Testis (tissue), 3 donors: ENCODE data around the gene UBE2H. TPM values are rescaled to one million over a fixed set of nuclear protein-coding genes. Genes with fewer than 3 reads are reported as not detected.
A peak's percentile ranks its signal among the peaks of the same experiment; 100 is the strongest.
"Not testable (repeated sequence)": the region's sequence is repeated elsewhere in the genome, so short reads cannot be mapped to it uniquely, and the experiment has no call there.

ENCODE experiments used
- DNase-seq: peaks from one replicate; pipeline ENCODE4 v3.0.0-alpha.2; 2019
- H3K27ac ChIP-seq, 2 donors: fragments of 200-600 bp; sonication (generic); one replicate each; pipeline ENCODE4 v1.5.1; 2019
- H3K27me3 ChIP-seq: fragments of 200-600 bp; sonication (generic); one replicate; pipeline ENCODE4 v1.5.1; 2019
- H3K36me3 ChIP-seq: fragments of 200-600 bp; sonication (generic); one replicate; pipeline ENCODE4 v1.5.1; 2017; ENCODE audit warnings: low read depth; ENCODE audit errors: missing control alignments
- H3K4me1 ChIP-seq: fragments of 200-600 bp; sonication (generic); one replicate; pipeline ENCODE4 v1.5.1; 2019
- H3K4me3 ChIP-seq, 2 donors: fragments of 200-600 bp; sonication (generic); one replicate each; pipeline ENCODE4 v1.5.1; 2017 to 2019
- H3K9me3 ChIP-seq: fragments of 200-600 bp; sonication (generic); one replicate; pipeline ENCODE4 v1.5.1; 2017
- POLR2A ChIP-seq: fragments of 450-650 bp; IDR thresholded peaks from one replicate; pipeline ENCODE4 v1.6.1; 2017; ENCODE audit warnings: antibody characterized with exemption, mild to moderate bottlenecking, moderate library complexity
- WGBS, 2 donors: methylation state at CpG; one replicate each; pipeline ENCODE4 v1.1.5; 2018; 5-methylcytosine and 5-hydroxymethylcytosine counted together
- intact Hi-C: fragments of 100-400 bp; cut with DNase I; formaldehyde crosslinking; loops from one replicate; pipeline ENCODE4 v1.15.1; 2023; ENCODE audit warnings: low total_unique reads
- polyA plus RNA-seq: library from polyadenylated mRNA; stranded (reverse); fragments of 350-450 nt; fragmentation: Illumina TruSeq; extraction: RNeasy Lipid Tissue Mini Kit (QIAGEN cat#74804); gene quantifications from one replicate; pipeline ENCODE4 v1.2.3, GENCODE V29; 2014; ENCODE audit warnings: low read depth, low replicate concordance; ENCODE audit not compliant: insufficient read depth
- total RNA-seq, 2 donors: library from RNA; depleted of rRNA; stranded (reverse); fragments of >200 nt; gene quantifications; one replicate each; pipeline ENCODE4 v1.2.3, GENCODE V29; 2016
- TF ChIP-seq, protein P1 (sequence below), 3 experiments: fragments of 450-650 bp in 2 of 3; fragments of 200-600 bp in 1 of 3; sonication (generic) in 1 of 3; IDR thresholded peaks; one replicate each; pipeline ENCODE4 v1.5.1; 2016 to 2019; ENCODE audit warnings: antibody characterized with exemption in 3 of 3, mild to moderate bottlenecking in 2 of 3, moderate library complexity in 1 of 3

Gene UBE2H
- total and polyA plus RNA-seq, 3 donors from 2014 or later: 93.5 to 130 (median 126) TPM

- H3K27ac ChIP-seq: peak overlapping the region; percentile 40 to 81
- H3K4me1 ChIP-seq: peaks cover 38% of the 10 kb centered on the region
- TF ChIP-seq POLR2A: no peak
- TF ChIP-seq, protein P1, sequence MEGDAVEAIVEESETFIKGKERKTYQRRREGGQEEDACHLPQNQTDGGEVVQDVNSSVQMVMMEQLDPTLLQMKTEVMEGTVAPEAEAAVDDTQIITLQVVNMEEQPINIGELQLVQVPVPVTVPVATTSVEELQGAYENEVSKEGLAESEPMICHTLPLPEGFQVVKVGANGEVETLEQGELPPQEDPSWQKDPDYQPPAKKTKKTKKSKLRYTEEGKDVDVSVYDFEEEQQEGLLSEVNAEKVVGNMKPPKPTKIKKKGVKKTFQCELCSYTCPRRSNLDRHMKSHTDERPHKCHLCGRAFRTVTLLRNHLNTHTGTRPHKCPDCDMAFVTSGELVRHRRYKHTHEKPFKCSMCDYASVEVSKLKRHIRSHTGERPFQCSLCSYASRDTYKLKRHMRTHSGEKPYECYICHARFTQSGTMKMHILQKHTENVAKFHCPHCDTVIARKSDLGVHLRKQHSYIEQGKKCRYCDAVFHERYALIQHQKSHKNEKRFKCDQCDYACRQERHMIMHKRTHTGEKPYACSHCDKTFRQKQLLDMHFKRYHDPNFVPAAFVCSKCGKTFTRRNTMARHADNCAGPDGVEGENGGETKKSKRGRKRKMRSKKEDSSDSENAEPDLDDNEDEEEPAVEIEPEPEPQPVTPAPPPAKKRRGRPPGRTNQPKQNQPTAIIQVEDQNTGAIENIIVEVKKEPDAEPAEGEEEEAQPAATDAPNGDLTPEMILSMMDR (IDR thresholded peaks at IDR 0.05): peak; percentile 76 to 89 (median 83)
- peak; percentile 87 for DNase-seq
- H3K4me3 ChIP-seq: no peak overlapping the region
- no peaks in the 10 kb centered on the region for H3K9me3 ChIP-seq
- 27 to 29% methylated on average over 22 of the region's 22 CpGs for WGBS, 2 donors
- H3K27me3 ChIP-seq: no peaks in the 10 kb centered on the region
- intact Hi-C loops: loop anchor here (10.0 kb wide), 3 partner anchors 125 to 175 kb away; partner anchors contain the start of gene UBE2H
- no peaks in the 10 kb centered on the region for H3K36me3 ChIP-seq
These were observed 122.8 kb downstream of the UBE2H start for GRCh38 chr7:129829737-129830631.

GRCh38 chr7:129828989-129829736 is 123.6 kb downstream of the UBE2H start:
- no peak for TF ChIP-seq POLR2A
- TF ChIP-seq, protein P1 (IDR thresholded peaks at IDR 0.05): no peak
- DNase-seq: no peak
- H3K4me1 ChIP-seq: peaks cover 38% of the 10 kb centered on the region

DNA sequence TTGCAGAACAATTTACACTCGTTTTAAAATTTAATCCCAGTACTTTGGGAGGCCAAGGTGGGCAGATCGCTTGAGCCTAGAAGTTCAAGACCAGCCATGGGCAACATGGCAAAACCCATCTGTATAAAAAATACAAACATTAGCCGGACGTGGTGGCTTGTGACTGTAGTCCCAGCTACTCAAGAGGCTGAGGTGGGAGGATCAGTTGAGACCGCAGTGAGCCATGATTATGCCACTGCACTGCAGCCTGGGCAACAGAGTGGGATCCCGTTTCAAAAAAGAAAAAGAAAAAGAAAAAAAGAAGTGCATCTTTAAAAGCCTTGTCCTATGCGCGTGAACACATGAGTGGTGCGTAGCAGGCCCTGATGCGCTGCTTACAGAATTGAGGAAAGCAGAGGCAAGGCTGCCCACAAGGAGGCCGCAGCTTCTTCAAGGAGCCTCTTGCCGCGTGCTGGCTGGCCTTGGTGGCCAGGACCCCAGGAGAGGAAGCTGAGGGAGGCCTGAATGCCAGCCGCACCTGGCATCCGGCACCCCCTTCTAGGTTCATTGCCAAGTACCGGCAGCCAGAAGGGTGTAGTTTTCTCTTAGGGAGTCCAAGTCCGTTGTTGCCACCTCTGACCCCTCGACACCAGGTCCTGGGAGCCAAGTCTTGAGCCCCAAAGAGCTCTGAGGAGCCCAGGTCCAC is 124.5 kb downstream of the UBE2H start:
- intact Hi-C loops: loop anchor here (10.0 kb wide), 2 partner anchors 163 to 177 kb away; no protein-coding TSS in a partner anchor
- H3K4me1 ChIP-seq: peaks cover 34% of the 10 kb centered on the region
- no peak overlapping the region for H3K4me3 ChIP-seq
- no peak for DNase-seq
- no peaks in the 10 kb centered on the region for H3K36me3 ChIP-seq
- H3K27ac ChIP-seq: peak overlapping the region in 1 of 2 donors; percentile 81
- TF ChIP-seq, protein P1 (IDR thresholded peaks at IDR 0.05): no peak
- TF ChIP-seq POLR2A: no peak
- WGBS, 2 donors: 84 to 87% methylated on average over 17 to 18 of the region's 18 CpGs
- H3K9me3 ChIP-seq: no peaks in the 10 kb centered on the region
- no peaks in the 10 kb centered on the region for H3K27me3 ChIP-seq

More at GRCh38 chr7:129828989-129829736, 123.6 kb downstream of the UBE2H start:
- intact Hi-C loops: loop anchor here (10.0 kb wide), 2 partner anchors 164 to 176 kb away; no protein-coding TSS in a partner anchor
- no peak overlapping the region for H3K4me3 ChIP-seq
- no peaks in the 10 kb centered on the region for H3K9me3 ChIP-seq
- no peaks in the 10 kb centered on the region for H3K27me3 ChIP-seq
- H3K36me3 ChIP-seq: no peaks in the 10 kb centered on the region
- H3K27ac ChIP-seq: peak overlapping the region; percentile 40 to 81
- 83 to 91% methylated on average over 8 to 12 of the region's 12 CpGs for WGBS, 2 donors

GRCh38 chr7:129827467-129827990 is 125.2 kb downstream of the UBE2H start:
- Histone ChIP-seq H3K4me3 (no peak overlapping the region), H3K36me3 (no peaks in the 10 kb centered on the region), H3K27ac (no peak overlapping the region), H3K27me3 (no peaks in the 10 kb centered on the region), H3K4me1 (peaks cover 31% of the 10 kb centered on the region), H3K9me3 (no peaks in the 10 kb centered on the region)
- 86 to 87% methylated on average over 9 of the region's 9 CpGs for WGBS, 2 donors
- no peak for DNase-seq
- intact Hi-C loops: loop anchor here (10.0 kb wide), 2 partner anchors 163 to 177 kb away; no protein-coding TSS in a partner anchor
- TF ChIP-seq POLR2A: no peak
- TF ChIP-seq, protein P1 (IDR thresholded peaks at IDR 0.05): no peak

- WGBS, 2 donors: 63 to 80% methylated on average over 10 of the region's 10 CpGs
- H3K9me3 ChIP-seq, H3K27me3 ChIP-seq, DNase-seq, H3K36me3 ChIP-seq, H3K4me3 ChIP-seq, H3K27ac ChIP-seq: not testable (repeated sequence)
- H3K4me1 ChIP-seq: peaks cover 27% of the 10 kb centered on the region
- intact Hi-C loops: loop anchor here (10.0 kb wide), 2 partner anchors 162 to 178 kb away; no protein-coding TSS in a partner anchor
These were observed 125.9 kb downstream of the UBE2H start for GRCh38 chr7:129826895-129827294.
